ENCODE data around the gene MYRIP. TPM values are rescaled to one million over a fixed set of nuclear protein-coding genes. Genes with fewer than 3 reads are reported as not detected.

The MYRIP gene
- total RNA-seq, 2 experiments from 2014 or later, result not detected

GRCh38 chr3:39919281-39919680 lies 109.9 kb downstream of the MYRIP start:
- H3K9me3 Mint-ChIP-seq, result no peaks in the 10 kb centered on the region
- DNase-seq, result no peak
- no peak for ATAC-seq
- H3K4me3 Mint-ChIP-seq, result no peak overlapping the region
- ChIA-PET CTCF (interaction anchor here (0.6 kb wide), 1 partner anchor 282 kb away, joined by 3 read pairs; no protein-coding TSS in a partner anchor), POLR2A (no interaction called here)
- no peaks in the 10 kb centered on the region for H3K27me3 Mint-ChIP-seq
- intact Hi-C loops (cut with micrococcal nuclease), result no loop called here
- H3K36me3 Mint-ChIP-seq (ENCODE audit: low read depth), result no peaks in the 10 kb centered on the region
- TF ChIP-seq CTCF (IDR thresholded peaks at IDR 0.05), result no peak
- no peak overlapping the region for H3K27ac Mint-ChIP-seq
- no peaks in the 10 kb centered on the region for H3K4me1 Mint-ChIP-seq (ENCODE audit: low read depth)

- POLR2A ChIA-PET, result interaction anchor here (0.6 kb wide), 1 partner anchor 30 kb away, joined by 3 read pairs; no protein-coding TSS in a partner anchor
- ATAC-seq (no peak), DNase-seq (no peak)
- H3K4me1 Mint-ChIP-seq (ENCODE audit: low read depth), result no peaks in the 10 kb centered on the region
- peaks cover under 1% of the 10 kb centered on the region for H3K9me3 Mint-ChIP-seq
- intact Hi-C loops (cut with micrococcal nuclease), result no loop called here
- no peaks in the 10 kb centered on the region for H3K36me3 Mint-ChIP-seq (ENCODE audit: low read depth)
- H3K27ac Mint-ChIP-seq, result no peak overlapping the region
- CTCF ChIA-PET, result no interaction called here
- no peaks in the 10 kb centered on the region for H3K27me3 Mint-ChIP-seq
- no peak overlapping the region for H3K4me3 Mint-ChIP-seq
- TF ChIP-seq CTCF (IDR thresholded peaks at IDR 0.05), result no peak
Measured at GRCh38 chr3:39920271-39920670, 110.9 kb downstream of the MYRIP start.

- Mint-ChIP-seq H3K27me3 (no peaks in the 10 kb centered on the region), H3K27ac (no peak overlapping the region), H3K9me3 (peaks cover 6% of the 10 kb centered on the region), H3K4me1 (ENCODE audit: low read depth) (no peaks in the 10 kb centered on the region), H3K36me3 (ENCODE audit: low read depth) (no peaks in the 10 kb centered on the region), H3K4me3 (no peak overlapping the region)
- TF ChIP-seq CTCF (IDR thresholded peaks at IDR 0.05), result no peak
- ATAC-seq (no peak), DNase-seq (no peak)
- CTCF ChIA-PET, result no interaction called here
- POLR2A ChIA-PET, result no interaction called here
- intact Hi-C loops (cut with micrococcal nuclease), result no loop called here
Measured at GRCh38 chr3:39927479-39927878, 118.1 kb downstream of the MYRIP start.

- Mint-ChIP-seq H3K4me3 (no peak overlapping the region), H3K27ac (no peak overlapping the region), H3K9me3 (no peaks in the 10 kb centered on the region), H3K4me1 (ENCODE audit: low read depth) (no peaks in the 10 kb centered on the region), H3K27me3 (no peaks in the 10 kb centered on the region), H3K36me3 (ENCODE audit: low read depth) (no peaks in the 10 kb centered on the region)
- TF ChIP-seq CTCF (IDR thresholded peaks at IDR 0.05), result no peak
- DNase-seq (no peak), ATAC-seq (no peak)
- ChIA-PET CTCF (no interaction called here), POLR2A (no interaction called here)
- intact Hi-C loops (cut with micrococcal nuclease), result no loop called here
Measured at GRCh38 chr3:39933986-39934693, 124.7 kb downstream of the MYRIP start.

- POLR2A ChIA-PET, result no interaction called here
- Mint-ChIP-seq H3K9me3 (no peaks in the 10 kb centered on the region), H3K4me1 (ENCODE audit: low read depth) (no peaks in the 10 kb centered on the region), H3K4me3 (no peak overlapping the region), H3K36me3 (ENCODE audit: low read depth) (no peaks in the 10 kb centered on the region), H3K27ac (no peak overlapping the region), H3K27me3 (no peaks in the 10 kb centered on the region)
- DNase-seq (no peak), ATAC-seq (no peak)
- CTCF ChIA-PET, result no interaction called here
- intact Hi-C loops (cut with micrococcal nuclease), result no loop called here
- no peak for TF ChIP-seq CTCF (IDR thresholded peaks at IDR 0.05)
Measured at GRCh38 chr3:39934696-39935095, 125.3 kb downstream of the MYRIP start.

Measured in activated CD8-positive, alpha-beta T cell treated with anti-CD3 and anti-CD28 coated beads for 36 hours (primary cell).